Thyroid gland (tissue), 4 donors: Measurements from ENCODE around the gene TBX3. TPM values are rescaled to one million over a fixed set of nuclear protein-coding genes. Genes with fewer than 3 reads are reported as not detected.

Source experiments
- DNase-seq, 2 donors: peaks; one replicate each; pipeline ENCODE4 v3.0.0-alpha.2; 2019
- H3K27ac ChIP-seq, 3 donors: fragments of 200-600 bp; sonication (generic); 1 replicate in 2 of 3; 2 replicates in 1 of 3; pipeline ENCODE4 v1.5.1; 2016 to 2019; ENCODE audit warnings: mild to moderate bottlenecking in 1 of 3, moderate library complexity in 1 of 3
- H3K27me3 ChIP-seq: fragments of 200-600 bp; sonication (generic); one replicate; pipeline ENCODE4 v1.5.1; 2019
- H3K36me3 ChIP-seq, 2 donors: fragments of 200-600 bp; sonication (generic); one replicate each; pipeline ENCODE4 v1.5.1; 2016 to 2019
- H3K4me1 ChIP-seq, 2 donors: fragments of 200-600 bp; sonication (generic); one replicate each; pipeline ENCODE4 v1.5.1; 2017 to 2019
- H3K4me3 ChIP-seq, 3 donors: fragments of 200-600 bp; sonication (generic); replicated peaks in 1 of 3; 1 replicate in 2 of 3; 2 replicates in 1 of 3; pipeline ENCODE4 v1.5.1; 2016; ENCODE audit warnings: mild to moderate bottlenecking in 1 of 3
- H3K9me3 ChIP-seq: fragments of 200-600 bp; sonication (generic); one replicate; pipeline ENCODE4 v1.5.1; 2017
- CTCF ChIP-seq, 6 experiments: fragments of 200-600 bp in 3 of 6; fragments of 450-650 bp in 3 of 6; sonication (generic) in 3 of 6; IDR thresholded peaks; one replicate each; pipeline ENCODE4 v1.5.1; 2016 to 2019; ENCODE audit warnings: antibody characterized with exemption in 6 of 6, mild to moderate bottlenecking in 2 of 6, inconsistent platforms in 1 of 6, moderate library complexity in 1 of 6
- POLR2A ChIP-seq, 2 donors: fragments of 450-650 bp; IDR thresholded peaks; one replicate each; pipeline ENCODE4 v1.6.1; 2017; ENCODE audit warnings: antibody characterized with exemption in 2 of 2, mild to moderate bottlenecking in 2 of 2, moderate library complexity in 1 of 2
- WGBS, 2 donors: methylation state at CpG; one replicate each; pipeline ENCODE4 v1.1.5; 2017; 5-methylcytosine and 5-hydroxymethylcytosine counted together
- intact Hi-C: fragments of 100-400 bp; cut with DNase I; formaldehyde crosslinking; loops from one replicate; pipeline ENCODE4 v1.15.1; 2023
- total RNA-seq, 4 donors: library from RNA; depleted of rRNA; stranded (reverse); fragments of >200 nt; gene quantifications; one replicate each; pipeline ENCODE4 v1.2.3, GENCODE V29; 2016

Gene TBX3
- total RNA-seq, 4 donors from 2014 or later: 104 to 258 (median 192) TPM

GRCh38 chr12:114690267-114691135 lies 6.5 kb upstream of the TBX3 start:
- no peak for TF ChIP-seq POLR2A (IDR thresholded peaks at IDR 0.05)
- no peak for TF ChIP-seq CTCF (IDR thresholded peaks at IDR 0.05)
- Histone ChIP-seq H3K27me3 (no peaks in the 10 kb centered on the region), H3K4me3 (no peak overlapping the region), H3K36me3 (no peaks in the 10 kb centered on the region), H3K27ac (peak overlapping the region; percentile 97 to 99 (median 99)), H3K4me1 (peaks cover 46 to 54% of the 10 kb centered on the region in 2 donors), H3K9me3 (no peaks in the 10 kb centered on the region)
- intact Hi-C loops: no loop called here
- DNase-seq: no peak
- 50 to 58% methylated on average over 8 of the region's 8 CpGs for WGBS, 2 donors

- H3K4me3 ChIP-seq: no peak overlapping the region
- intact Hi-C loops: no loop called here
- no peaks in the 10 kb centered on the region for H3K9me3 ChIP-seq
- no peaks in the 10 kb centered on the region for H3K36me3 ChIP-seq
- H3K27ac ChIP-seq: peak overlapping the region; percentile 97 to 99 (median 99)
- no peak for DNase-seq
- peak in 1 of 2 donors; percentile 17 for TF ChIP-seq POLR2A (IDR thresholded peaks at IDR 0.05)
- TF ChIP-seq CTCF (IDR thresholded peaks at IDR 0.05): no peak
- no peaks in the 10 kb centered on the region for H3K27me3 ChIP-seq
- WGBS, 2 donors: 23 to 36% methylated on average over 5 of the region's 5 CpGs
- H3K4me1 ChIP-seq: peaks cover 45 to 52% of the 10 kb centered on the region in 2 donors
Observed at GRCh38 chr12:114689075-114689994, 5.4 kb upstream of the TBX3 start.

- Histone ChIP-seq H3K27me3 (no peaks in the 10 kb centered on the region), H3K9me3 (no peaks in the 10 kb centered on the region), H3K27ac (peak overlapping the region; percentile 97 to 99 (median 99)), H3K36me3 (no peaks in the 10 kb centered on the region), H3K4me1 (peaks cover 40 to 47% of the 10 kb centered on the region in 2 donors), H3K4me3 (no peak overlapping the region)
- TF ChIP-seq POLR2A (IDR thresholded peaks at IDR 0.05) (peak in 1 of 2 donors; percentile 56), CTCF (IDR thresholded peaks at IDR 0.05) (no peak)
- WGBS, 2 donors: 22 to 26% methylated on average over 4 of the region's 4 CpGs
- intact Hi-C loops: no loop called here
- DNase-seq: peak; percentile 55 to 64
Observed at GRCh38 chr12:114688256-114688845, 4.4 kb upstream of the TBX3 start.

GRCh38 chr12:114687802-114688201 lies 3.8 kb upstream of the TBX3 start:
- WGBS, 2 donors: 26 to 43% methylated on average over 12 of the region's 12 CpGs
- intact Hi-C loops: no loop called here
- H3K4me1 ChIP-seq: peaks cover 40 to 47% of the 10 kb centered on the region in 2 donors
- no peaks in the 10 kb centered on the region for H3K36me3 ChIP-seq
- no peaks in the 10 kb centered on the region for H3K27me3 ChIP-seq
- TF ChIP-seq CTCF (IDR thresholded peaks at IDR 0.05) (no peak), POLR2A (IDR thresholded peaks at IDR 0.05) (no peak)
- no peak overlapping the region for H3K4me3 ChIP-seq
- H3K27ac ChIP-seq: peak overlapping the region; percentile 97 to 99 (median 99)
- H3K9me3 ChIP-seq: no peaks in the 10 kb centered on the region
- no peak for DNase-seq
